ENCODE data around the gene HADHA. TPM values are rescaled to one million over a fixed set of nuclear protein-coding genes. Genes with fewer than 3 reads are reported as not detected.

Gene HADHA
- total RNA-seq, 1 experiment from 2014 or later: 101 TPM

- Histone ChIP-seq H3K9ac (ENCODE audit: low read length) (no peak overlapping the region), H3K27ac (ENCODE audit: low read depth, low read length) (no peak overlapping the region), H2AFZ (ENCODE audit: low read depth, low read length, poor library complexity, severe bottlenecking) (no peak overlapping the region), H4K20me1 (ENCODE audit: insufficient read depth) (no peaks in the 10 kb centered on the region), H3K9me3 (ENCODE audit: control insufficient read depth in 1 of 2, insufficient read depth in 1 of 2, low read depth in 1 of 2, low read length in 2 of 2) (no peaks in the 10 kb centered on the region), H3K4me2 (ENCODE audit: low read length) (no peak overlapping the region), H3K4me3 (replicated peaks in 1 of 2; ENCODE audit: low read depth in 1 of 2, low read length in 2 of 2) (no peak overlapping the region), H3K27me3 (ENCODE audit: insufficient read depth, low read length) (no peaks in the 10 kb centered on the region), H3K36me3 (ENCODE audit: control insufficient read depth in 1 of 2, insufficient read depth in 2 of 2, low read length in 2 of 2) (no peaks in the 10 kb centered on the region), H3K9me2 (ENCODE audit: insufficient read depth) (no peaks in the 10 kb centered on the region), H3K4me1 (ENCODE audit: control insufficient read depth in 1 of 2, insufficient read depth in 2 of 2, low read length in 2 of 2) (peaks cover 0 to 12% of the 10 kb centered on the region in 2 experiments; a peak in 1 of 4 replicates), H3K79me2 (ENCODE audit: insufficient read depth, low read length) (peaks cover 6% of the 10 kb centered on the region; the same call in 1 of the 2 replicates)
- RAD21 ChIA-PET (ENCODE audit: low non-redundant PET in 1 of 2, low total read pairs in 2 of 2, uncharacterized antibody in 2 of 2, unreplicated experiment in 2 of 2): no interaction called here
- CTCF ChIA-PET: no interaction called here
- TF ChIP-seq CEBPB (IDR thresholded peaks at IDR 0.05; ENCODE audit: low read depth) (no peak), ZBTB33 (IDR thresholded peaks at IDR 0.05; ENCODE audit: extremely low read depth, insufficient replicate concordance, low read length) (no peak), TCF7L2 (IDR thresholded peaks at IDR 0.05; ENCODE audit: borderline replicate concordance, extremely low read depth, insufficient read depth, insufficient read length) (no peak), CBX3 (IDR thresholded peaks at IDR 0.05; ENCODE audit: low read depth) (no peak), REST (IDR thresholded peaks at IDR 0.05; ENCODE audit: low read depth) (no peak), SRF (IDR thresholded peaks at IDR 0.05; ENCODE audit: low read depth) (no peak), POLR2AphosphoS5 (IDR thresholded peaks at IDR 0.05; ENCODE audit: low read depth, low read length) (no peak), ZFX (IDR thresholded peaks at IDR 0.05) (no peak), SP1 (IDR thresholded peaks at IDR 0.05; ENCODE audit: low read depth) (no peak), JUND (IDR thresholded peaks at IDR 0.05) (no peak), POLR2A (IDR thresholded peaks at IDR 0.05; ENCODE audit: borderline replicate concordance, extremely low read depth, insufficient read depth, insufficient read length) (no peak), FOSL1 (IDR thresholded peaks at IDR 0.05; ENCODE audit: low read depth) (no peak), RAD21 (IDR thresholded peaks at IDR 0.05; ENCODE audit: low read depth) (no peak), ELF1 (IDR thresholded peaks at IDR 0.05; ENCODE audit: borderline replicate concordance, low read depth) (no peak)
- TF ChIP-seq, protein P1, sequence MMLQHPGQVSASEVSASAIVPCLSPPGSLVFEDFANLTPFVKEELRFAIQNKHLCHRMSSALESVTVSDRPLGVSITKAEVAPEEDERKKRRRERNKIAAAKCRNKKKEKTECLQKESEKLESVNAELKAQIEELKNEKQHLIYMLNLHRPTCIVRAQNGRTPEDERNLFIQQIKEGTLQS (IDR thresholded peaks at IDR 0.05): no peak
- TF ChIP-seq, protein P2, sequence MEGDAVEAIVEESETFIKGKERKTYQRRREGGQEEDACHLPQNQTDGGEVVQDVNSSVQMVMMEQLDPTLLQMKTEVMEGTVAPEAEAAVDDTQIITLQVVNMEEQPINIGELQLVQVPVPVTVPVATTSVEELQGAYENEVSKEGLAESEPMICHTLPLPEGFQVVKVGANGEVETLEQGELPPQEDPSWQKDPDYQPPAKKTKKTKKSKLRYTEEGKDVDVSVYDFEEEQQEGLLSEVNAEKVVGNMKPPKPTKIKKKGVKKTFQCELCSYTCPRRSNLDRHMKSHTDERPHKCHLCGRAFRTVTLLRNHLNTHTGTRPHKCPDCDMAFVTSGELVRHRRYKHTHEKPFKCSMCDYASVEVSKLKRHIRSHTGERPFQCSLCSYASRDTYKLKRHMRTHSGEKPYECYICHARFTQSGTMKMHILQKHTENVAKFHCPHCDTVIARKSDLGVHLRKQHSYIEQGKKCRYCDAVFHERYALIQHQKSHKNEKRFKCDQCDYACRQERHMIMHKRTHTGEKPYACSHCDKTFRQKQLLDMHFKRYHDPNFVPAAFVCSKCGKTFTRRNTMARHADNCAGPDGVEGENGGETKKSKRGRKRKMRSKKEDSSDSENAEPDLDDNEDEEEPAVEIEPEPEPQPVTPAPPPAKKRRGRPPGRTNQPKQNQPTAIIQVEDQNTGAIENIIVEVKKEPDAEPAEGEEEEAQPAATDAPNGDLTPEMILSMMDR (IDR thresholded peaks at IDR 0.05 in 2 of 3, conservative IDR thresholded peaks at IDR 0.05 in 1 of 3; ENCODE audit: borderline replicate concordance in 1 of 3, insufficient read depth in 1 of 3, low read depth in 2 of 3, low read length in 2 of 3): no peak
- TF ChIP-seq, protein P3, sequence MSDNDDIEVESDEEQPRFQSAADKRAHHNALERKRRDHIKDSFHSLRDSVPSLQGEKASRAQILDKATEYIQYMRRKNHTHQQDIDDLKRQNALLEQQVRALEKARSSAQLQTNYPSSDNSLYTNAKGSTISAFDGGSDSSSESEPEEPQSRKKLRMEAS (IDR thresholded peaks at IDR 0.05): no peak
- BruUV-seq (replicated peaks): no TSS peak
- POLR2A ChIA-PET: no interaction called here
- DNase-seq (ENCODE audit: low read depth, low spot score): no peak
- ATAC-seq: no peak
- intact Hi-C loops (cut with micrococcal nuclease): no loop called here
These were observed 68.8 kb downstream of the HADHA start for GRCh38 chr2:26175466-26176278.

Data from HCT116 (cell line).